C4-2B (cell line): ENCODE results near the gene MNAT1.

Source experiments
- ZFX ChIP-seq: fragments of 450-650 bp; IDR thresholded peaks from 2 replicates; pipeline ENCODE4 v1.6.1; 2017
- TF ChIP-seq, protein P1 (sequence below): fragments of 450-650 bp; conservative IDR thresholded peaks from 2 replicates; pipeline ENCODE4 v1.5.1; 2017; ENCODE audit warnings: mild to moderate bottlenecking

DNA sequence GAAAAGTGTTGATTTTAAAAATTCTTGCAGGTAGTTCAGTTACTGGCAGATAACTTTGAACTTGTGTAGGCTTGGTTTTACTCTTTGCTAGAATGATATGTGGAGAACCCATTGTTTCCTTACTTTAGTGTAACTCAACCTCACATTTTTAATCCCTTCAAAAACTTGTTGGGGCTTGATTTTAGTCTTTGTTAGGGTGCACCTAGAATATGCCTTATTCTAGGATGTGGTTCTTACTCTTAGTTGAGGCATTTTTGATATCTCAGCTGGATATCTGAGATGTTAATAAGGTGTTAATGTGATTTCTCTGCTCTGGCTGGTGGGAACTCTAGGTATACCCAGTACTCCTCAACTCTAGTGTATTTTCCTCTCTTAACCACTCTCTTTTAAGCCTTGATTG, 10.0 kb downstream of the MNAT1 start:
- TF ChIP-seq, protein P1, sequence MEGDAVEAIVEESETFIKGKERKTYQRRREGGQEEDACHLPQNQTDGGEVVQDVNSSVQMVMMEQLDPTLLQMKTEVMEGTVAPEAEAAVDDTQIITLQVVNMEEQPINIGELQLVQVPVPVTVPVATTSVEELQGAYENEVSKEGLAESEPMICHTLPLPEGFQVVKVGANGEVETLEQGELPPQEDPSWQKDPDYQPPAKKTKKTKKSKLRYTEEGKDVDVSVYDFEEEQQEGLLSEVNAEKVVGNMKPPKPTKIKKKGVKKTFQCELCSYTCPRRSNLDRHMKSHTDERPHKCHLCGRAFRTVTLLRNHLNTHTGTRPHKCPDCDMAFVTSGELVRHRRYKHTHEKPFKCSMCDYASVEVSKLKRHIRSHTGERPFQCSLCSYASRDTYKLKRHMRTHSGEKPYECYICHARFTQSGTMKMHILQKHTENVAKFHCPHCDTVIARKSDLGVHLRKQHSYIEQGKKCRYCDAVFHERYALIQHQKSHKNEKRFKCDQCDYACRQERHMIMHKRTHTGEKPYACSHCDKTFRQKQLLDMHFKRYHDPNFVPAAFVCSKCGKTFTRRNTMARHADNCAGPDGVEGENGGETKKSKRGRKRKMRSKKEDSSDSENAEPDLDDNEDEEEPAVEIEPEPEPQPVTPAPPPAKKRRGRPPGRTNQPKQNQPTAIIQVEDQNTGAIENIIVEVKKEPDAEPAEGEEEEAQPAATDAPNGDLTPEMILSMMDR, result no peak
- TF ChIP-seq ZFX, result no peak
